Endothelial cell of umbilical vein (primary cell): Measurements from ENCODE around the gene CLCN2. TPM values are rescaled to one million over a fixed set of nuclear protein-coding genes. Genes with fewer than 3 reads are reported as not detected.

ENCODE experiments used
- BruUV-seq: library from RNA; stranded (reverse); fragments of 400-500 nt; replicated peaks from 2 replicates; lab custom pipeline; 2021; lab: Mats Ljungman, UMichigan
- CTCF ChIA-PET: fragments of 300-600, 350-600 bp; sonication (Branson Sonifier 250); formaldehyde crosslinking; loops from one replicate; lab custom pipeline; 2021; ENCODE audit warnings: antibody characterized with exemption, inconsistent platforms; lab: Charles Lee
- POLR2A ChIA-PET: fragments of 300-600, 350-600 bp; sonication (Branson Sonifier 250); formaldehyde crosslinking; loops from one replicate; lab custom pipeline; 2021; ENCODE audit warnings: antibody characterized with exemption, inconsistent platforms; lab: Charles Lee
- DNase-seq: peaks from one replicate; pipeline ENCODE4 v3.0.0-alpha.2; 2011; ENCODE audit warnings: low read depth, low spot score
- FAIRE-seq: peaks from 2 replicates; lab custom pipeline; 2011; peaks lifted over from hg19 to GRCh38; lab: Jason Lieb, UNC
- H2AFZ ChIP-seq: 2 replicates; pipeline ENCODE4 v1.6.0; 2012; ENCODE audit warnings: low read depth, low read length, control low read depth, inconsistent platforms
- H3K27ac ChIP-seq: 2 replicates; pipeline ENCODE4 v1.5.1; 2011; ENCODE audit warnings: low read depth, mild to moderate bottlenecking, control low read depth, low read length, moderate library complexity; ENCODE audit not compliant: insufficient read depth
- H3K27me3 ChIP-seq, 2 experiments: 2 replicates each; pipeline versions ENCODE4 v1.6.0 to v1.6.1; 2011; ENCODE audit warnings: low read length in 2 of 2, mixed read lengths in 1 of 2; ENCODE audit not compliant: control insufficient read depth in 2 of 2, insufficient read depth in 2 of 2
- H3K36me3 ChIP-seq, 2 experiments: 2 replicates in 1 of 2; 3 replicates in 1 of 2; pipeline ENCODE4 v1.5.1; 2011; ENCODE audit warnings: low read length in 2 of 2, mild to moderate bottlenecking in 1 of 2, moderate library complexity in 1 of 2; ENCODE audit not compliant: control insufficient read depth in 2 of 2, insufficient read depth in 2 of 2; ENCODE audit errors: extremely low read depth in 1 of 2
- H3K4me1 ChIP-seq: 3 replicates; pipeline ENCODE4 v1.5.1; 2011; ENCODE audit warnings: mild to moderate bottlenecking, low read length; ENCODE audit not compliant: control insufficient read depth, insufficient read depth; ENCODE audit errors: extremely low read depth
- H3K4me2 ChIP-seq: 2 replicates; pipeline ENCODE4 v1.6.1; 2011; ENCODE audit warnings: low read length, control low read depth, mixed read lengths; ENCODE audit not compliant: insufficient read depth
- H3K4me3 ChIP-seq, 3 experiments: fragments of 200-600 bp in 1 of 3; sonication (generic), shearing (Covaris generic) in 1 of 3; replicated peaks in 1 of 3; 2 replicates each; pipeline ENCODE4 v1.5.1; 2011 to 2016; ENCODE audit warnings: control low read depth in 3 of 3, low read length in 3 of 3, mild to moderate bottlenecking in 2 of 3, inconsistent platforms in 1 of 3, low read depth in 1 of 3, moderate library complexity in 1 of 3; ENCODE audit not compliant: insufficient read depth in 1 of 3
- H3K79me2 ChIP-seq: 2 replicates; pipeline ENCODE4 v1.6.0; 2012; ENCODE audit warnings: low read length, inconsistent platforms; ENCODE audit not compliant: control insufficient read depth, insufficient read depth
- H3K9ac ChIP-seq: replicated peaks from 2 replicates; pipeline ENCODE3; 2011; ENCODE audit warnings: low read length, control low read depth; ENCODE audit not compliant: insufficient read depth; ENCODE audit errors: extremely low read depth
- H3K9me1 ChIP-seq: replicated peaks from 3 replicates; pipeline ENCODE4 v1.6.0; 2011; ENCODE audit warnings: mild to moderate bottlenecking, low read length; ENCODE audit not compliant: control insufficient read depth, insufficient read depth; ENCODE audit errors: extremely low read depth
- H3K9me3 ChIP-seq: replicated peaks from 2 replicates; pipeline ENCODE4 v1.5.1; 2012; ENCODE audit warnings: low read length, inconsistent platforms; ENCODE audit not compliant: control insufficient read depth, insufficient read depth
- H4K20me1 ChIP-seq: replicated peaks from 2 replicates; pipeline ENCODE3; 2011; ENCODE audit warnings: mild to moderate bottlenecking, low read length; ENCODE audit not compliant: control insufficient read depth, insufficient read depth; ENCODE audit errors: extremely low read depth
- EZH2 ChIP-seq: IDR thresholded peaks from 2 replicates; pipeline ENCODE4 v1.6.1; 2012; ENCODE audit warnings: borderline replicate concordance, low read depth, mild to moderate bottlenecking, moderate library complexity, low read length, inconsistent platforms; ENCODE audit not compliant: severe bottlenecking
- FOS ChIP-seq: IDR thresholded peaks from 2 replicates; pipeline ENCODE4 v1.6.1; 2011; ENCODE audit warnings: mild to moderate bottlenecking, low read length, moderate library complexity, borderline replicate concordance; ENCODE audit not compliant: insufficient read depth
- GATA2 ChIP-seq: IDR thresholded peaks from 2 replicates; pipeline ENCODE4 v1.7.0; 2011; ENCODE audit warnings: low read depth, mild to moderate bottlenecking, moderate library complexity, mixed read lengths, low read length; ENCODE audit not compliant: insufficient read length, insufficient read depth
- JUN ChIP-seq: IDR thresholded peaks from 2 replicates; pipeline ENCODE4 v1.6.1; 2011; ENCODE audit warnings: borderline replicate concordance, low read depth; ENCODE audit not compliant: insufficient read length, insufficient read depth
- MYC ChIP-seq: IDR thresholded peaks from one replicate; pipeline ENCODE4 v1.6.1; 2011; ENCODE audit warnings: mild to moderate bottlenecking, low read depth, low read length
- POLR2A ChIP-seq: IDR thresholded peaks from 2 replicates; pipeline ENCODE4 v1.6.1; 2012; ENCODE audit warnings: low read depth, mild to moderate bottlenecking, control low read depth, low read length
- POLR2AphosphoS5 ChIP-seq: IDR thresholded peaks from 2 replicates; pipeline ENCODE4 v1.6.1; 2012; ENCODE audit warnings: low read depth, mild to moderate bottlenecking, control low read depth, low read length, moderate library complexity; ENCODE audit not compliant: insufficient read depth
- dilution Hi-C: fragments of 300-500 bp; cut with MboI; formaldehyde crosslinking; loops from one replicate; pipeline ENCODE4 v1.15.0; 2019; ENCODE audit warnings: low sequenced_read_pairs; ENCODE audit not compliant: extremely low pct_ligation_motif_present
- intact Hi-C: fragments of 100-400 bp; cut with micrococcal nuclease; formaldehyde crosslinking; loops from one replicate; pipeline ENCODE4 v1.10.0; 2022
- polyA plus RNA-seq, 4 experiments: library from polyadenylated mRNA; depleted of rRNA in 3 of 4; stranded (reverse) in 3 of 4; unstranded in 1 of 4; fragments of >200 nt; gene quantifications; 2 replicates each; pipeline versions ENCODE4 v1.2.1 to v1.2.3, GENCODE V29; 2011 to 2012; ENCODE audit warnings: missing spikeins in 1 of 4
- total RNA-seq: library from RNA; stranded (reverse); gene quantifications from 2 replicates; pipeline ENCODE4 v1.2.3, GENCODE V29; 2021
- TF ChIP-seq, protein P1 (sequence below): IDR thresholded peaks from 2 replicates; pipeline ENCODE4 v1.6.1; 2011; ENCODE audit not compliant: insufficient read depth, insufficient read length
- TF ChIP-seq, protein P2 (sequence below), 2 donors: IDR thresholded peaks; 1 replicate in 1 of 2; 2 replicates in 1 of 2; pipeline ENCODE4 v1.5.1; 2011; ENCODE audit warnings: low read length in 2 of 2, mild to moderate bottlenecking in 2 of 2, moderate library complexity in 2 of 2, control low read depth in 1 of 2, inconsistent platforms in 1 of 2, low read depth in 1 of 2; ENCODE audit not compliant: insufficient read depth in 1 of 2; ENCODE audit errors: extremely low read depth in 1 of 2

The CLCN2 gene
- total and polyA plus RNA-seq, 2 donors (not counting 3 experiments of a cell fraction or from before 2014, with no cell fraction given) = 3.5 to 6.5 TPM

DNA sequence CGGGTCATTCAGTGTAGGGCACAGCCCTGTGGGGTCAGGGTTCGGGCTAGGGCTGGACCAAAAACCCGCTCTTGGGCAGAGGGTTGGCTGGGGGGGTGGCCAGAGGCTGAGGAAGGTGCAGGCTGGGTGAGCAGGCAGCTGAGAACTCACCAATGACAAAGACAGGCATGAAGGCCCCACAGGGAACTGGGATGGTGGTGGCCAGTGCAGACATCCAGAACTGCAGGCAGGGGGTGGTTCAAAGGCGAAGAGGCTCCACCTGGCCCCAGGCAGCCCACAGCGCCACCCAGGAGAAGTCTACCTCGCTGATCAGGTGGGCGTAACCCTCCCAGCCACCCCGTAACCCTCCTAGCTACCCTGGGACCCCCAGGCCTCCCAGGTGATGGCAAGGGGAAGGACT lies 6.7 kb downstream of the CLCN2 start:
- Histone ChIP-seq H3K27me3 (no peaks in the 10 kb centered on the region), H3K27ac (no peak overlapping the region), H3K9ac (no peak overlapping the region), H2AFZ (no peak overlapping the region), H3K4me2 (no peak overlapping the region), H3K4me3 (no peak overlapping the region), H4K20me1 (no peaks in the 10 kb centered on the region), H3K9me3 (no peaks in the 10 kb centered on the region), H3K4me1 (no peaks in the 10 kb centered on the region), H3K36me3 (peaks cover 0 to 3% of the 10 kb centered on the region in 2 experiments), H3K79me2 (no peaks in the 10 kb centered on the region), H3K9me1 (no peaks in the 10 kb centered on the region)
- intact Hi-C loops (loop anchor here (1.0 kb wide), 2 partner anchors 8 to 190 kb away; no protein-coding TSS in a partner anchor), dilution Hi-C loops (no loop called here)
- BruUV-seq = no TSS peak
- TF ChIP-seq, protein P1, sequence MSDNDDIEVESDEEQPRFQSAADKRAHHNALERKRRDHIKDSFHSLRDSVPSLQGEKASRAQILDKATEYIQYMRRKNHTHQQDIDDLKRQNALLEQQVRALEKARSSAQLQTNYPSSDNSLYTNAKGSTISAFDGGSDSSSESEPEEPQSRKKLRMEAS = no peak
- TF ChIP-seq, protein P2, sequence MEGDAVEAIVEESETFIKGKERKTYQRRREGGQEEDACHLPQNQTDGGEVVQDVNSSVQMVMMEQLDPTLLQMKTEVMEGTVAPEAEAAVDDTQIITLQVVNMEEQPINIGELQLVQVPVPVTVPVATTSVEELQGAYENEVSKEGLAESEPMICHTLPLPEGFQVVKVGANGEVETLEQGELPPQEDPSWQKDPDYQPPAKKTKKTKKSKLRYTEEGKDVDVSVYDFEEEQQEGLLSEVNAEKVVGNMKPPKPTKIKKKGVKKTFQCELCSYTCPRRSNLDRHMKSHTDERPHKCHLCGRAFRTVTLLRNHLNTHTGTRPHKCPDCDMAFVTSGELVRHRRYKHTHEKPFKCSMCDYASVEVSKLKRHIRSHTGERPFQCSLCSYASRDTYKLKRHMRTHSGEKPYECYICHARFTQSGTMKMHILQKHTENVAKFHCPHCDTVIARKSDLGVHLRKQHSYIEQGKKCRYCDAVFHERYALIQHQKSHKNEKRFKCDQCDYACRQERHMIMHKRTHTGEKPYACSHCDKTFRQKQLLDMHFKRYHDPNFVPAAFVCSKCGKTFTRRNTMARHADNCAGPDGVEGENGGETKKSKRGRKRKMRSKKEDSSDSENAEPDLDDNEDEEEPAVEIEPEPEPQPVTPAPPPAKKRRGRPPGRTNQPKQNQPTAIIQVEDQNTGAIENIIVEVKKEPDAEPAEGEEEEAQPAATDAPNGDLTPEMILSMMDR (IDR thresholded peaks at IDR 0.05; ENCODE audit: extremely low read depth in 1 of 2, insufficient read depth in 1 of 2, low read depth in 1 of 2, low read length in 2 of 2) = no peak
- TF ChIP-seq POLR2AphosphoS5 (no peak), MYC (no peak), JUN (no peak), EZH2 (no peak), POLR2A (no peak), GATA2 (no peak), FOS (no peak)
- POLR2A ChIA-PET = no interaction called here
- no peak for FAIRE-seq
- DNase-seq = no peak
- CTCF ChIA-PET = interaction anchor here (0.9 to 2.6 kb wide), 4 partner anchors 9 to 114 kb away, joined by 3 to 11 read pairs (median 6); no protein-coding TSS in a partner anchor
